ENCODE measurements around the gene TMEM141.

The TMEM141 gene

GRCh38 chr9:136789523-136789937 lies 1.6 kb upstream of the TMEM141 start:
- in situ Hi-C loops (cut with MboI; ENCODE audit: low sequenced_read_pairs, unreplicated experiment) = no loop called here
- TF ChIP-seq, protein P1, sequence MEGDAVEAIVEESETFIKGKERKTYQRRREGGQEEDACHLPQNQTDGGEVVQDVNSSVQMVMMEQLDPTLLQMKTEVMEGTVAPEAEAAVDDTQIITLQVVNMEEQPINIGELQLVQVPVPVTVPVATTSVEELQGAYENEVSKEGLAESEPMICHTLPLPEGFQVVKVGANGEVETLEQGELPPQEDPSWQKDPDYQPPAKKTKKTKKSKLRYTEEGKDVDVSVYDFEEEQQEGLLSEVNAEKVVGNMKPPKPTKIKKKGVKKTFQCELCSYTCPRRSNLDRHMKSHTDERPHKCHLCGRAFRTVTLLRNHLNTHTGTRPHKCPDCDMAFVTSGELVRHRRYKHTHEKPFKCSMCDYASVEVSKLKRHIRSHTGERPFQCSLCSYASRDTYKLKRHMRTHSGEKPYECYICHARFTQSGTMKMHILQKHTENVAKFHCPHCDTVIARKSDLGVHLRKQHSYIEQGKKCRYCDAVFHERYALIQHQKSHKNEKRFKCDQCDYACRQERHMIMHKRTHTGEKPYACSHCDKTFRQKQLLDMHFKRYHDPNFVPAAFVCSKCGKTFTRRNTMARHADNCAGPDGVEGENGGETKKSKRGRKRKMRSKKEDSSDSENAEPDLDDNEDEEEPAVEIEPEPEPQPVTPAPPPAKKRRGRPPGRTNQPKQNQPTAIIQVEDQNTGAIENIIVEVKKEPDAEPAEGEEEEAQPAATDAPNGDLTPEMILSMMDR (IDR thresholded peaks at IDR 0.05; ENCODE audit: borderline replicate concordance, control extremely low read depth, extremely low read depth, insufficient read depth, missing control alignments) = no peak
- DNase-seq (ENCODE audit: low spot score) = no peak

DNA sequence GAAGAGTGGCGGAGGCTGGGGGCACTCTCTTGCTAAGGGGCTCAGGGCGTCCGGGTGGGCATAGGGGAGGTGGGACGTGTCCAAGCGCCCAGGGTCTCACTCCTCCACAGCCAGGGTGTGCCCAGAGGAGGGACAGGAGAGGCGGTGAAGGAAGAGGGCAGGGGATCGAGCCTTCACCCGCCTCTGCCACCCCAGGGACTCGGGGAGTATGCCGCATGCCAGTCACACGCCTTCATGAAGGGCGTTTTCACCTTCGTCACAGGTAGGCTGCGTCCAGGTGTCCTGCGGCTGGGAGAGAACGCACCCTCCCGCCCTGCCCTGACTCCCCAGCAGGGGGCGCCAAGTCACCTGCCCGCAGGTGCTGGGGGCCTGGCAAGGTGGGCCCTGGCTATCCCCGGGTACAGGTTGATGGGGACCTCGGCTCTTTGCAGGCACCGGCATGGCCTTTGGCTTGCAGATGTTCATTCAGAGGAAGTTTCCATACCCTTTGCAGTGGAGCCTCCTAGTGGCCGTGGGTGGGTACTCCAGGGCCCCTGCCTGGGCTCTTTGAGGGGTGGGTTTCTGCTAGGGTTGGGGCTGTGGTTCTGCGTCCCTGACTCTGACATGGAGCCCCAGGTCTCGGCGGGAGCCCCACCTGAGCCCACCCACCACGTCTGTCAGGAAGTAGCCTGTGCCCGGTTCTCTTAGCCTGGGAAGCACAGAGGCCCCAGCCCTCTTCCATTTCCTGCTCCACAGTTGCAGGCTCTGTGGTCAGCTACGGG lies 552 bp downstream of the TMEM141 start:
- TF ChIP-seq, protein P1 (IDR thresholded peaks at IDR 0.05; ENCODE audit: borderline replicate concordance, control extremely low read depth, extremely low read depth, insufficient read depth, missing control alignments) = peak; percentile 76
- DNase-seq (ENCODE audit: low spot score) = peak; percentile 63
- in situ Hi-C loops (cut with MboI; ENCODE audit: low sequenced_read_pairs, unreplicated experiment) = no loop called here

DNA sequence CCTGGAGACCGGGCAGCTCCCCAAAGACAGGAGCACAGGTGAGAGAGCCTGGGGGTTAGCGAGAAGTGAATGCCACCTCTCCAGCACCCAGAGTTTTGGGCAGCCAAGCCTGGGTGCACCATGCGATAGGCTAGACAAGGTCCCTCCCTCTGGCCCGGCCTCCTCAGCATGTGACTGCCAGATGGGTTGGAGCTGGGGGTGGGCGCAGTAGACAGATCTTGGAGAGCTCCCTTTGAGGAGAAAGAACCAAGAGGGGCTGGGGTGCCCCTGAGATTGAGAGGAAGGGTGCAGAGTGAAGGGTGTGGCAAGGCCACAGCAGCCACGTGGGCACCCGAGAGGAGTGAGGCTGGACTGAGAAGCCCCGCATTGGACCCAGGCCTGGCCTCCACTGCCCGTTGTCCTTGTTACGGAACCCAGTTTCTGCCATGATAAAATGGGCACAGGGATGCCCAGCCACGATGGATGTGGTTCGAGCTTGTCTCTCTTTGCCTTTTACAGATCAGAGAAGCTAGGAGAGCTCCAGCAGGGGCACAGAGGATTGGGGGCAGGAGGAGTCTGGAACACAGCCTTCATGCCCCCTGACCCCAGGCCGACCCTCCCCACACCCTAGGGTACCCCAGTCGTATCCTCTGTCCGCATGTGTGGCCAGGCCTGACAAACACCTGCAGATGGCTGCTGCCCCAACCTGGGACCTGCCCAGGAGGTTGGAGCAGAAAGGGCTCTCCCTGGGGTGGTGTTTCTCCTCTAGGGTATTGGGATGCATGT lies 1.4 kb downstream of the TMEM141 start:
- no peak for DNase-seq (ENCODE audit: low spot score)
- TF ChIP-seq, protein P1 (IDR thresholded peaks at IDR 0.05; ENCODE audit: borderline replicate concordance, control extremely low read depth, extremely low read depth, insufficient read depth, missing control alignments) = no peak
- in situ Hi-C loops (cut with MboI; ENCODE audit: low sequenced_read_pairs, unreplicated experiment) = no loop called here

DNA sequence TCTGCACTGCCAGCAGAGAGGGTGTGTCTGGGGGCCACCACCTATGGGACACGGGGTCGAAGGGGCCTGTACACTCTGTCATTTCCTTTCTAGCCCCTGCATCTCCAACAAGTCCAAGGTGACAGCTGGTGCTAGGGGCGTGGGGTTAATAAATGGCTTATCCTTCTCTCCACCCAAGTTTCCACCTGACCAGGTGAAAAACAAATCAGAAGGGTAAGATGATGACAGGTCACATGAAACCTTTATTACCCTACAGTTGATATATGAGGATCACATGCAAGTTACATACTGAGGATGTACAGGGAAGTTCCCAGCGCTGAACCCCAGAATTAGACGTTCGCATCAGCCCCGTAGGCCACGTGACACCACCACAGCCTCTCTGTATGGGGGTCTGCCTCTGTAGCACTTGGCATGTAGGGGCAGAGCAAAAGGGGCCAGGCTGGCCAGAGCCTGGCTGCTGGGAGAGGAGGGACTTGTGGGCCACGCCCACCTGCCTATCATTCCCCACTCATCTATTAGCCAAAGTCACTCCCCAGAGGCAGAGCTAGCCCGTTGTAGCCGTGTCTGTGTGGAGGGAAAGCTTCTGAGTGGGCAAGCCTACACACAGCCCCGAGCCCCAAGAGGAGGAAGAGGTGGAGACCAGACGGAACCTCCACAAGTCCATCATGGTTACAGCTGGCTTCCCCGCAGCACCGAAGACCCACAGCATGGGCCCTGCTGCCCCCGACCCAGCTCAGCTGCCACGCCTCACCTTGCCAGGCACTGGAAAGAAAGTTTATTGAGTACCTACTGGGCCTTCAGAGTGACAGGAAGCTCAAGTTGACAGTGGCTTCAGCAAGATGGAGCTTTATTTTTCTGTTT lies 2.2 kb downstream of the TMEM141 start:
- in situ Hi-C loops (cut with MboI; ENCODE audit: low sequenced_read_pairs, unreplicated experiment) = no loop called here
- TF ChIP-seq, protein P1 (IDR thresholded peaks at IDR 0.05; ENCODE audit: borderline replicate concordance, control extremely low read depth, extremely low read depth, insufficient read depth, missing control alignments) = no peak
- no peak for DNase-seq (ENCODE audit: low spot score)

GRCh38 chr9:136794281-136794999 lies 3.3 kb downstream of the TMEM141 start:
- in situ Hi-C loops (cut with MboI; ENCODE audit: low sequenced_read_pairs, unreplicated experiment) = no loop called here
- TF ChIP-seq, protein P1 (IDR thresholded peaks at IDR 0.05; ENCODE audit: borderline replicate concordance, control extremely low read depth, extremely low read depth, insufficient read depth, missing control alignments) = no peak
- DNase-seq (ENCODE audit: low spot score) = no peak

DNA sequence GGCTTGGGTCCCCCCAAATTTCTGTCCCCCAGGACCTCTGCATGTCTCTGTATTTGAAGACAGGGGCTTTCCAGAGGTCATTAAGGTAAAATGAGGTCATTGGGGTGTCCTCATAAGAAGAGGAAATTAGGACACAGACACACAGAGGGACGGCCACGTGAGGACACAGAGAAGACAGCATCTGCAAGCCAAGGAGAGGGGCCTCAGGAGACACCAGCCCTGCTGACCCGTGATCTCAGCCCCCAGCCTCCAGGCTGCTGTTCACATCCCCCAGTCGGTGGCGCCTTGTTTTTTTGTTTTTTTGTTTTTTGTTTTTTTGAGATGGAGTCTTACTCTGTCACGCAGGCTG lies 3.8 kb downstream of the TMEM141 start:
- in situ Hi-C loops (cut with MboI; ENCODE audit: low sequenced_read_pairs, unreplicated experiment) = no loop called here

More for the DNA sequence above, 3.8 kb downstream of the TMEM141 start:
- no peak for DNase-seq (ENCODE audit: low spot score)
- TF ChIP-seq, protein P1 (IDR thresholded peaks at IDR 0.05; ENCODE audit: borderline replicate concordance, control extremely low read depth, extremely low read depth, insufficient read depth, missing control alignments) = no peak
